ENCODE data around the gene ENOSF1.

The ENOSF1 gene

GRCh38 chr18:679516-679915 is 32.9 kb downstream of the ENOSF1 start:
- no peak for ATAC-seq (ENCODE audit: low read depth)
- Histone ChIP-seq H3K27me3 (ENCODE audit: insufficient read depth, poor library complexity, severe bottlenecking) (no peaks in the 10 kb centered on the region), H3K4me3 (ENCODE audit: severe bottlenecking) (no peak overlapping the region), H3K27ac (ENCODE audit: poor library complexity, severe bottlenecking) (no peak overlapping the region), H3K4me1 (ENCODE audit: insufficient read depth, poor library complexity, severe bottlenecking) (no peaks in the 10 kb centered on the region), H3K36me3 (ENCODE audit: low read depth) (peaks cover 54% of the 10 kb centered on the region), H3K9me3 (ENCODE audit: severe bottlenecking) (no peaks in the 10 kb centered on the region)
- DNase-seq (ENCODE audit: low spot score), result no peak
- TF ChIP-seq CTCF (IDR thresholded peaks at IDR 0.05; ENCODE audit: poor library complexity, severe bottlenecking), result no peak

- TF ChIP-seq CTCF (IDR thresholded peaks at IDR 0.05; ENCODE audit: poor library complexity, severe bottlenecking), result no peak
- ATAC-seq (ENCODE audit: low read depth) (no peak), DNase-seq (ENCODE audit: low spot score) (no peak)
- H3K36me3 ChIP-seq (ENCODE audit: low read depth), result peaks cover 63% of the 10 kb centered on the region
- no peaks in the 10 kb centered on the region for H3K4me1 ChIP-seq (ENCODE audit: insufficient read depth, poor library complexity, severe bottlenecking)
- H3K4me3 ChIP-seq (ENCODE audit: severe bottlenecking), result no peak overlapping the region
- H3K27me3 ChIP-seq (ENCODE audit: insufficient read depth, poor library complexity, severe bottlenecking), result no peaks in the 10 kb centered on the region
- H3K27ac ChIP-seq (ENCODE audit: poor library complexity, severe bottlenecking), result no peak overlapping the region
- H3K9me3 ChIP-seq (ENCODE audit: severe bottlenecking), result no peaks in the 10 kb centered on the region
Observed at GRCh38 chr18:678482-679182, 33.8 kb downstream of the ENOSF1 start.

- Histone ChIP-seq H3K4me1 (ENCODE audit: insufficient read depth, poor library complexity, severe bottlenecking) (no peaks in the 10 kb centered on the region), H3K27me3 (ENCODE audit: insufficient read depth, poor library complexity, severe bottlenecking) (no peaks in the 10 kb centered on the region), H3K9me3 (ENCODE audit: severe bottlenecking) (no peaks in the 10 kb centered on the region), H3K27ac (ENCODE audit: poor library complexity, severe bottlenecking) (no peak overlapping the region), H3K36me3 (ENCODE audit: low read depth) (peaks cover 70% of the 10 kb centered on the region), H3K4me3 (ENCODE audit: severe bottlenecking) (no peak overlapping the region)
- DNase-seq (ENCODE audit: low spot score) (no peak), ATAC-seq (ENCODE audit: low read depth) (no peak)
- TF ChIP-seq CTCF (IDR thresholded peaks at IDR 0.05; ENCODE audit: poor library complexity, severe bottlenecking), result no peak
Observed at GRCh38 chr18:677951-678381, 34.5 kb downstream of the ENOSF1 start.

GRCh38 chr18:677145-677544 is 35.3 kb downstream of the ENOSF1 start:
- TF ChIP-seq CTCF (IDR thresholded peaks at IDR 0.05; ENCODE audit: poor library complexity, severe bottlenecking), result no peak
- no peak for ATAC-seq (ENCODE audit: low read depth)
- Histone ChIP-seq H3K9me3 (ENCODE audit: severe bottlenecking) (no peaks in the 10 kb centered on the region), H3K27me3 (ENCODE audit: insufficient read depth, poor library complexity, severe bottlenecking) (no peaks in the 10 kb centered on the region), H3K36me3 (ENCODE audit: low read depth) (peaks cover 75% of the 10 kb centered on the region), H3K4me3 (ENCODE audit: severe bottlenecking) (no peak overlapping the region), H3K27ac (ENCODE audit: poor library complexity, severe bottlenecking) (no peak overlapping the region), H3K4me1 (ENCODE audit: insufficient read depth, poor library complexity, severe bottlenecking) (no peaks in the 10 kb centered on the region)
- DNase-seq (ENCODE audit: low spot score), result no peak

- Histone ChIP-seq H3K9me3 (ENCODE audit: severe bottlenecking) (no peaks in the 10 kb centered on the region), H3K4me3 (ENCODE audit: severe bottlenecking) (no peak overlapping the region), H3K36me3 (ENCODE audit: low read depth) (peaks cover 75% of the 10 kb centered on the region), H3K27ac (ENCODE audit: poor library complexity, severe bottlenecking) (no peak overlapping the region), H3K4me1 (ENCODE audit: insufficient read depth, poor library complexity, severe bottlenecking) (no peaks in the 10 kb centered on the region), H3K27me3 (ENCODE audit: insufficient read depth, poor library complexity, severe bottlenecking) (no peaks in the 10 kb centered on the region)
- ATAC-seq (ENCODE audit: low read depth), result no peak
- TF ChIP-seq CTCF (IDR thresholded peaks at IDR 0.05; ENCODE audit: poor library complexity, severe bottlenecking), result no peak
- DNase-seq (ENCODE audit: low spot score), result no peak
Observed at GRCh38 chr18:676736-677135, 35.7 kb downstream of the ENOSF1 start.
